Osteocyte (in vitro differentiated cells): ENCODE measurements around the gene PCGF3. TPM values are rescaled to one million over a fixed set of nuclear protein-coding genes. Genes with fewer than 3 reads are reported as not detected.
"Not testable (repeated sequence)": the region's sequence is repeated elsewhere in the genome, so short reads cannot be mapped to it uniquely, and the experiment has no call there.

ENCODE experiments used
- DNase-seq: peaks from one replicate; pipeline ENCODE4 v3.0.0; 2021; ENCODE audit warnings: mixed read lengths; ENCODE audit not compliant: unreplicated experiment; ENCODE audit errors: extremely low spot score
- H3K27ac Mint-ChIP-seq: one replicate; pipeline ENCODE4 v1.8.0; 2021; ENCODE audit warnings: mild to moderate bottlenecking, mixed read lengths; ENCODE audit not compliant: unreplicated experiment
- H3K27me3 Mint-ChIP-seq: one replicate; pipeline ENCODE4 v1.8.0; 2021; ENCODE audit warnings: mixed read lengths; ENCODE audit not compliant: unreplicated experiment
- H3K36me3 Mint-ChIP-seq: one replicate; pipeline ENCODE4 v1.8.0; 2021; ENCODE audit warnings: mixed read lengths; ENCODE audit not compliant: unreplicated experiment
- H3K4me1 Mint-ChIP-seq: one replicate; pipeline ENCODE4 v1.8.0; 2021; ENCODE audit warnings: mixed read lengths; ENCODE audit not compliant: unreplicated experiment
- H3K4me3 Mint-ChIP-seq: one replicate; pipeline ENCODE4 v1.8.0; 2021; ENCODE audit warnings: mild to moderate bottlenecking, moderate library complexity, mixed read lengths; ENCODE audit not compliant: unreplicated experiment
- H3K9me3 Mint-ChIP-seq: one replicate; pipeline ENCODE4 v1.8.0; 2021; ENCODE audit warnings: mixed read lengths; ENCODE audit not compliant: unreplicated experiment
- total RNA-seq: library from RNA; stranded (reverse); gene quantifications from 2 replicates; pipeline ENCODE4 v1.2.1, GENCODE V29; 2021
- TF ChIP-seq, protein P1 (sequence below): fragments of 200-600 bp; sonication (generic); IDR thresholded peaks from 2 replicates; pipeline ENCODE4 v1.5.0; 2021; ENCODE audit warnings: antibody characterized with exemption, mild to moderate bottlenecking, moderate library complexity

Gene PCGF3
- total RNA-seq, 1 donor from 2014 or later = 70.0 TPM

DNA sequence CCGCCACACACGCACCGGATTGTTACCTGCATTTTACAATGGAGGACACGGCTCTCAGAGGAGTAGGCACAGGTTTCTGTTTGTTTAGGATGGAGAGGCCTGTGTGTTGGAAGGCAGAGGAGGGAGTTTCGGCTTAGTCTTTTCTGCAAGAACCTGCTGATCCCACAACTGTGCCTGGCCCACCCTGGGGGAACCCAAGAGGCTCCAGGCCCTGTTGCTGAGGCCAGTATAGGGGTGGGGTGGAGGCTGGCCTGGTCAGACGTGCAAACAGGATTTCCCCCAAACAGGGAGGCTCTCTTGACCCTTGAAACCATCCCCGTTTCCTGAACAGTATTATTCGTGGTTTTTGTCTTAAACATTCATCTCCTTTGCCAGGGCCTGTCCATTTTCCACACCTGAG is 15.9 kb upstream of the PCGF3 start:
- Mint-ChIP-seq H3K27me3 (peaks cover 5% of the 10 kb centered on the region), H3K4me3 (no peak overlapping the region), H3K27ac (no peak overlapping the region), H3K36me3 (no peaks in the 10 kb centered on the region), H3K4me1 (peaks cover 11% of the 10 kb centered on the region), H3K9me3 (no peaks in the 10 kb centered on the region)
- DNase-seq = no peak
- TF ChIP-seq, protein P1, sequence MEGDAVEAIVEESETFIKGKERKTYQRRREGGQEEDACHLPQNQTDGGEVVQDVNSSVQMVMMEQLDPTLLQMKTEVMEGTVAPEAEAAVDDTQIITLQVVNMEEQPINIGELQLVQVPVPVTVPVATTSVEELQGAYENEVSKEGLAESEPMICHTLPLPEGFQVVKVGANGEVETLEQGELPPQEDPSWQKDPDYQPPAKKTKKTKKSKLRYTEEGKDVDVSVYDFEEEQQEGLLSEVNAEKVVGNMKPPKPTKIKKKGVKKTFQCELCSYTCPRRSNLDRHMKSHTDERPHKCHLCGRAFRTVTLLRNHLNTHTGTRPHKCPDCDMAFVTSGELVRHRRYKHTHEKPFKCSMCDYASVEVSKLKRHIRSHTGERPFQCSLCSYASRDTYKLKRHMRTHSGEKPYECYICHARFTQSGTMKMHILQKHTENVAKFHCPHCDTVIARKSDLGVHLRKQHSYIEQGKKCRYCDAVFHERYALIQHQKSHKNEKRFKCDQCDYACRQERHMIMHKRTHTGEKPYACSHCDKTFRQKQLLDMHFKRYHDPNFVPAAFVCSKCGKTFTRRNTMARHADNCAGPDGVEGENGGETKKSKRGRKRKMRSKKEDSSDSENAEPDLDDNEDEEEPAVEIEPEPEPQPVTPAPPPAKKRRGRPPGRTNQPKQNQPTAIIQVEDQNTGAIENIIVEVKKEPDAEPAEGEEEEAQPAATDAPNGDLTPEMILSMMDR = no peak

DNA sequence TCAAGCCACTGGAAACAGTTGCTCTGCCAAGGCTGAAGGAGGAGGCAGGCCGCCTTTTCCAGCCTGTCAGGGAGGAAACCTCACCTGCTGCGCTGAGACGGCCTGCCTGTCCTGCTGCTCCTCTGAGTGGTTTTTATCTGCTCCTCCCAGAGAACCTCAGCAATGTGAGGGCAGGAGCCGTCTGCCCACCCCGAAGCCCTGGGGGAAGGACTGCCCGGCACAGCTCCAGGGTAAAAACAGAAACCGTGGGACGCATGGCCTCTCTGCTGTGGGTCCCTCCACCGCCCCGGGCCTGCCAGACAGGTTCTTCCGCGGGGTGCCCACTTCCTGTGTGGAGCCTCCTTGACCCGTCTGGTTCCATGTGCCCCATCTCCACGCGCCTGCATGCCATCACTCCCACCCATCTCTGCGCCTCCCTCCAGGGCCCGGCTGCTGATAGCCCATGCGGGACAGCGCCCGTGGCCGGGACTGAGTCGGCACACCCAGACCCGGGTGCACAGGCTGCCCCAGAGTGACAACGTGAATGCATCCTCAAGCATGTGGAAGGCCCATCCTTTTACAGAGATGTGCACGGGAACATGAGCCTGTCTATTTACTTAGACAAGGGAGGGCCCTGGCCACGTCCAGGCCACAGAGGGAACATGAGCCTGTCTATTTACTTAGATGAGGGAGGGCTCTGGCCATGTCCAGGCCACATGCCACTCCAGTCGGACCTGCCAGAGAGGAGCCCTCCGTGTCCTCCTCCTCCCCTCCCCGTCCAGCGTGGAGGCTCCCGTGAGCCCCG is 12.7 kb upstream of the PCGF3 start:
- TF ChIP-seq, protein P1 = no peak
- no peak overlapping the region for H3K4me3 Mint-ChIP-seq
- peaks cover 1% of the 10 kb centered on the region for H3K4me1 Mint-ChIP-seq
- DNase-seq = no peak
- H3K27ac Mint-ChIP-seq = no peak overlapping the region
- H3K36me3 Mint-ChIP-seq = no peaks in the 10 kb centered on the region
- no peaks in the 10 kb centered on the region for H3K9me3 Mint-ChIP-seq
- H3K27me3 Mint-ChIP-seq = peaks cover 13% of the 10 kb centered on the region

DNA sequence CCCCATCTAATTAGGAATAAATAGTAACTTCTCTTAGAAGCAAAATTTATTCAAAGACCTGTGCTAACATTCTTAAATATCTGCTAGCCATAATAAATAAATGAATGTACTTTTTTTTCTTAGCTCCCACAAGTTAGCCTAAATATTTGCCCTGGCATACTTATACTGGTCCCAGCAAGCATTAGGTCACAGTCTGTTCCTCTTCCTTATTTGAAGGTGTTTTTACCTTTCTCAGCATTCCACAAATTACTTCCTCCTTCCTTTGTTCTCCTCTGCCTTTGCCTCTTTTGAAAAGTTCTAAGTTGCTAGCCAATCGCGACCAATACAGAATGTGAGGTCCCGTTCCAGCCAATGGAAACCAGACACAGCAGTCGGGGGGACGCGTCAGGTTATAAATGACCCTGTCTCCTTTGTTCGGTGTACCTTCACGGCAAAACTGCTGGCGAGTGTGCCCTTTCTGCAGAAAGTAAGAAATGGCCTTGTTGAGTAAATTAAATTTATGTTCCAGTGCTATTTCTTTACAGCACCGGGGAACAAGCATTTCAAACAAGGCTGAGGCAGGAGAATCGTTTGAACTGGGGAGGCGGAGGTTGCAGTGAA is 11.2 kb upstream of the PCGF3 start:
- H3K9me3 Mint-ChIP-seq, H3K4me3 Mint-ChIP-seq, H3K36me3 Mint-ChIP-seq, DNase-seq, H3K27ac Mint-ChIP-seq, H3K4me1 Mint-ChIP-seq: not testable (repeated sequence)
- H3K27me3 Mint-ChIP-seq = peaks cover 13% of the 10 kb centered on the region

GRCh38 chr4:699816-700580 is 5.6 kb upstream of the PCGF3 start:
- Mint-ChIP-seq H3K27me3 (peaks cover 13% of the 10 kb centered on the region), H3K9me3 (no peaks in the 10 kb centered on the region), H3K27ac (no peak overlapping the region), H3K36me3 (no peaks in the 10 kb centered on the region), H3K4me3 (no peak overlapping the region), H3K4me1 (no peaks in the 10 kb centered on the region)
- TF ChIP-seq, protein P1 = no peak
- DNase-seq = no peak

- H3K36me3 Mint-ChIP-seq = no peaks in the 10 kb centered on the region
- no peak overlapping the region for H3K27ac Mint-ChIP-seq
- H3K27me3 Mint-ChIP-seq = peaks cover 13% of the 10 kb centered on the region
- no peak overlapping the region for H3K4me3 Mint-ChIP-seq
- TF ChIP-seq, protein P1 = no peak
- H3K9me3 Mint-ChIP-seq = no peaks in the 10 kb centered on the region
- peaks cover 3% of the 10 kb centered on the region for H3K4me1 Mint-ChIP-seq
- no peak for DNase-seq
These were observed 4.9 kb upstream of the PCGF3 start for GRCh38 chr4:700587-701264.
